Measurements from ENCODE around the gene KRT73. TPM values are rescaled to one million over a fixed set of nuclear protein-coding genes. Genes with fewer than 3 reads are reported as not detected.

The KRT73 gene
- total and polyA plus RNA-seq, 9 of the 15 experiments (the other 6 are each of a cell fraction or from before 2014, with no cell fraction given): 0.09 to 0.18 (median 0.13) TPM; not detected in 5

DNA sequence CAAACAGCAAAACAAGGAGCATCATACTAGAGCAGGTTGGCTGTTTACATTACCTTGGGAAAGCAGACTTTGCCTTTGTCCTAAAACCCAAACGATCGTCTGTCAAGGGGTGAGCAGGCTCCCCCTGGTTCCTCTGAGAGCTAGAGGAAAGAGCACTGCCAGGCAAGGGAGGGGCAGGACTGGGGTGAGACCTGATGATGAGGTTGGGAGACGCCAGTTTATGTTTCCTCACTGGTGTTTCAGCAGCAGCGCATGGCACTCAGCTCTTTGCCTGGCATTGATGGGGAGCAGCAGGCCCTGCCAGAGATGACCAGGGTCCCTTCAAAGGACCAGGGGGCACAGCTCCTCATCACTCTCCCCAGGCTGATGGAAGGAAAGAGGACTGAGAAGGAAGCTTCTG, 41.6 kb upstream of the KRT73 start (continued):
- no peak for TF ChIP-seq ELF2 (CRISPR knock-in tag; IDR thresholded peaks at IDR 0.05)

DNA sequence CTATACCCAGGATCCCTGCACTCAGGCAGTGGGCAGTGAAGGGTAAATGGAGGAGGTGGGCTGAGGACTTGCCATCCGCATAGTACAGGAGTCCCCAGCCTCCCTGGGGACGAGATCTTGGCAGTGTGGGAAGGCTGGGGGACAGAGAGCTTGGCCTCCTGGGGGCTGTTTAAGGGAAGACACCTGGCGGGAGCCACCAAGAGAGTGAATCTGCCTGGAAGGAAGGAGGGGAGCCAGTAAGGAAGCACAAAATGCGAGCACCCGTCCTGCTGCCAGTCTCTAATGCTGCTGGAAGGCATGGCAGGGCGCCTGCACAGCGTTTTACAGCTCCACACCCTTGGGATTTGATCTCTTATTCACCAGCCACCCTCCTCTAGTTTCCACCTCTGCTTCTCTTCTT, 41.0 kb upstream of the KRT73 start:
- in situ Hi-C loops (cut with MboI): no loop called here
- POLR2A ChIA-PET: interaction anchor here (0.7 kb wide), 1 partner anchor 15 kb away, joined by 3 read pairs; no protein-coding TSS in a partner anchor
- H3K4me3 ChIP-seq: no peak overlapping the region
- WGBS (ENCODE audit: insufficient coverage, low coverage, missing lambda C conversion rate): 90% methylated on average over 6 of the region's 7 CpGs
- H3K36me3 ChIP-seq (ENCODE audit: control insufficient read depth, insufficient read depth, low read length): no peaks in the 10 kb centered on the region
- no peak overlapping the region for H3K9ac ChIP-seq (ENCODE audit: insufficient read depth in 1 of 2, low read depth in 2 of 2, low read length in 2 of 2)
- intact Hi-C loops (cut with micrococcal nuclease): no loop called here
- no peaks in the 10 kb centered on the region for H4K20me1 ChIP-seq (replicated peaks; ENCODE audit: control insufficient read depth, insufficient read depth, low read length)
- DNase-seq (ENCODE audit: extremely low read depth in 1 of 4, low spot score in 3 of 4) (peak in 1 of 4 experiments; percentile 17), FAIRE-seq (no peak), ATAC-seq (no peak)
- CTCF ChIA-PET (ENCODE audit: low intra/inter-chr PET ratio): no interaction called here
- BruUV-seq (replicated peaks): no TSS peak
- H3K4me1 ChIP-seq (replicated peaks in 1 of 2; ENCODE audit: control insufficient read depth in 2 of 2, insufficient read depth in 2 of 2, low read length in 2 of 2): peaks cover 49 to 58% of the 10 kb centered on the region in 2 experiments
- H3K79me2 ChIP-seq (ENCODE audit: control insufficient read depth, insufficient read depth, low read length): no peaks in the 10 kb centered on the region
- H2AFZ ChIP-seq (ENCODE audit: low read depth, low read length): no peak overlapping the region
- no peaks in the 10 kb centered on the region for H3K9me3 ChIP-seq (replicated peaks; ENCODE audit: control insufficient read depth, insufficient read depth, low read depth, low read length)
- TF ChIP-seq ZFX (CRISPR knock-in tag; IDR thresholded peaks at IDR 0.05): no peak
- 0 out of 2 replicates have a peak, but pooled peaks have one; percentile 12 for TF ChIP-seq ZNF766 (CRISPR knock-in tag; conservative IDR thresholded peaks at IDR 0.05)
- TF ChIP-seq, protein P1, sequence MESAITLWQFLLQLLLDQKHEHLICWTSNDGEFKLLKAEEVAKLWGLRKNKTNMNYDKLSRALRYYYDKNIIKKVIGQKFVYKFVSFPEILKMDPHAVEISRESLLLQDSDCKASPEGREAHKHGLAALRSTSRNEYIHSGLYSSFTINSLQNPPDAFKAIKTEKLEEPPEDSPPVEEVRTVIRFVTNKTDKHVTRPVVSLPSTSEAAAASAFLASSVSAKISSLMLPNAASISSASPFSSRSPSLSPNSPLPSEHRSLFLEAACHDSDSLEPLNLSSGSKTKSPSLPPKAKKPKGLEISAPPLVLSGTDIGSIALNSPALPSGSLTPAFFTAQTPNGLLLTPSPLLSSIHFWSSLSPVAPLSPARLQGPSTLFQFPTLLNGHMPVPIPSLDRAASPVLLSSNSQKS (CRISPR knock-in tag; IDR thresholded peaks at IDR 0.05): no peak
- TF ChIP-seq CBX1 (IDR thresholded peaks at IDR 0.05; ENCODE audit: low read depth): no peak
- peaks cover 2% of the 10 kb centered on the region for H3K9me1 ChIP-seq (ENCODE audit: control insufficient read depth, insufficient read depth, low read length)
- H3K27me3 ChIP-seq (ENCODE audit: control insufficient read depth in 2 of 2, insufficient read depth in 2 of 2, low read length in 2 of 2): no peaks in the 10 kb centered on the region
- H3K4me2 ChIP-seq (ENCODE audit: insufficient read depth, low read length): no peak overlapping the region
- H3K27ac ChIP-seq (ENCODE audit: extremely low read depth, low read depth, low read length): no peak overlapping the region
